ENCODE data around the gene KBTBD6.

DNA sequence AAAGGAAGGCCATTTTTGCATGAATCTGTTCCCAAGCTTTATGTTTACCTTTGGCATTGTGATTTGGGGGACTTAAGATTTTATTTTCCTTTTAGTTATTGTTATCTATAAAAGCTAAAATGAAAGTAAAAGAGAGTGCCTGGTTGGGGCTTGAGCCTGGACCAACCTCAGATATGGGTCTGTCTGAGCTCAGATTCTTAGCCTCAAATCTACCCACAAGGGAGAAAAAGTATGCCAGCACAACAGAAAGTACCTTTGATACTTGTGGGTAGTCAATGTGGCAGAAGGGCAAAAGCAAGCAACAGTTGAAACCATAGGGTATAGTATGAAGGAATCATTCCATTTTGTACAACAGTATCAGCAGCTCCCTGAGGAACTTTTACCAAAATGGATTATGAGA is 26.6 kb upstream of the KBTBD6 start:
- TF ChIP-seq, protein P1, sequence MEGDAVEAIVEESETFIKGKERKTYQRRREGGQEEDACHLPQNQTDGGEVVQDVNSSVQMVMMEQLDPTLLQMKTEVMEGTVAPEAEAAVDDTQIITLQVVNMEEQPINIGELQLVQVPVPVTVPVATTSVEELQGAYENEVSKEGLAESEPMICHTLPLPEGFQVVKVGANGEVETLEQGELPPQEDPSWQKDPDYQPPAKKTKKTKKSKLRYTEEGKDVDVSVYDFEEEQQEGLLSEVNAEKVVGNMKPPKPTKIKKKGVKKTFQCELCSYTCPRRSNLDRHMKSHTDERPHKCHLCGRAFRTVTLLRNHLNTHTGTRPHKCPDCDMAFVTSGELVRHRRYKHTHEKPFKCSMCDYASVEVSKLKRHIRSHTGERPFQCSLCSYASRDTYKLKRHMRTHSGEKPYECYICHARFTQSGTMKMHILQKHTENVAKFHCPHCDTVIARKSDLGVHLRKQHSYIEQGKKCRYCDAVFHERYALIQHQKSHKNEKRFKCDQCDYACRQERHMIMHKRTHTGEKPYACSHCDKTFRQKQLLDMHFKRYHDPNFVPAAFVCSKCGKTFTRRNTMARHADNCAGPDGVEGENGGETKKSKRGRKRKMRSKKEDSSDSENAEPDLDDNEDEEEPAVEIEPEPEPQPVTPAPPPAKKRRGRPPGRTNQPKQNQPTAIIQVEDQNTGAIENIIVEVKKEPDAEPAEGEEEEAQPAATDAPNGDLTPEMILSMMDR (IDR thresholded peaks at IDR 0.05; ENCODE audit: borderline replicate concordance, extremely low read depth, low read length, poor library complexity, severe bottlenecking), result no peak
- no peak for TF ChIP-seq EZH2 (IDR thresholded peaks at IDR 0.05; ENCODE audit: borderline replicate concordance, low read depth, low read length, severe bottlenecking)

All from DND-41 (cell line).